T-helper 1 cell treated with Interleukin-12 subunit alpha and Interleukin-12 subunit beta and Interleukin-4 antibody, amounts not matched to agents 30 ng/mL and 1 ng/mL, for 36 hours (primary cell): ENCODE results near the gene ATP6V1E1. TPM values are rescaled to one million over a fixed set of nuclear protein-coding genes. Genes with fewer than 3 reads are reported as not detected.

Source experiments
- intact Hi-C: fragments of 100-400 bp; cut with micrococcal nuclease; formaldehyde crosslinking; loops from one replicate; pipeline ENCODE4 v1.15.1; 2024
- total RNA-seq: library from RNA; stranded (reverse); gene quantifications from 2 replicates; pipeline ENCODE4 v1.2.3, GENCODE V29; 2022

Gene ATP6V1E1
- total RNA-seq, 1 donor from 2014 or later: 117 TPM

DNA sequence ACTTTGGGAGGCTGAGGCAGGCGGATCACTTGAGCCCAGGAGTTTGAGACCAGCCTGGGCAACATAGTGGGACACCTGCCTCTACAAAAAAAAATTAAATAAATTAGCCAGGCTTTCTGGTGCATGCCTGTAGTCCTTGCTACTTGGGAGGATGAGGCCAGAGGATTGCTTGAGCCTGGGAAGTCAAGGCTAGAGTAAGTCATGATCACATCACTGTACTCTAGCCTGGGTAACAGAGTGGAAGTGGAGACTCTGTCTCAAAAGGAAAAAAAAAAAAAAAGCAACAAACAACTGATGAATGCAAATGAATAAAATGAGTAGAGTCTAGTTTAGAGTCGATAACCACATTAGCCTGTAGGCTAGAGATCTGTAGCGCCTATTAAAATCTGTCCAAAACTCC lies 6.1 kb upstream of the ATP6V1E1 start:
- intact Hi-C loops: loop anchor here (5.0 kb wide), 2 partner anchors 417 to 518 kb away; partner anchors contain the start of genes ADA2 and USP18

- intact Hi-C loops: no loop called here
These were observed 5.4 kb upstream of the ATP6V1E1 start for GRCh38 chr22:17633998-17634323.

GRCh38 chr22:17633217-17633997 lies 4.9 kb upstream of the ATP6V1E1 start:
- intact Hi-C loops: no loop called here

DNA sequence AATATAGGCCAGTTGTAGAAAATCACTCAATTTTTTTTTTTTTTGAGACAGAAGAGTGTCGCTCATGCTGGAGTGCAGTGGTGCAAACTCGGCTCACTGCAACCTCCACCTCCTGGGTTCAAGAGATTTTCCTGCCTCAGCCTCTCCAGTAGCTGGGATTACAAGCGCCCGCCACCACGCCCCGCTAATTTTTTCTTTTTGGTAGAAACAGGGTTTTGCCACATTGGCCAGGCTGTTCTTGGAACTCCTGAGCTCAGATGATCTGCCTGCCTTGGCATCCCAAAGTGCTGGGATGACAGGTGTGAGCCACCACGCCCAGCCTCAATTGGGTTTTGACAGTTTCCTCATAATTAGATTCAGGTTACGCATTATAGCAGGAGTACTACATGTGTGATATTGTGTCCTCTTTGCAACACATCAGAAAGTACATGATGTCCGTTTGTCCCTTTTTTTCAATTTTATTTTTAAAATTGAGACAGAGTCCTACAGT lies 2.6 kb upstream of the ATP6V1E1 start:
- intact Hi-C loops: no loop called here

GRCh38 chr22:17629641-17630040 lies 1.1 kb upstream of the ATP6V1E1 start:
- intact Hi-C loops: no loop called here

DNA sequence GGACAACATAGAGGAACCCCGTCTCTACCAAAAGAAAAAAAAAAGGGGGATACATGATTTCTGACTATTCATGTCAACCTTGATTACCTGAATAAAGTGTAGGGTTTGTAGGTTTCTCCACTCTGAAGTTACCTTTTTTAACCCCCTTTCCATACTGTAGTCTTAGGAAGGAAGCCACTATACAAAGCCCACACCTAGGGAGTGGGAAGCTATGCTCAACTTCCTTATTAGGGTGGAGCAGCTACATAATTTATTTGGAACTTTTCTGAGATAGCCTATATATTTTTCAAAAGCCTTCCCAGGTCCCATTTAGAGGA lies 582 bp upstream of the ATP6V1E1 start:
- intact Hi-C loops: no loop called here

- intact Hi-C loops: loop anchor here (1.0 kb wide), 3 partner anchors 10 to 469 kb away; partner anchors contain the start of genes BCL2L13, HDHD5 and PEX26
These were observed 566 bp downstream of the ATP6V1E1 start for GRCh38 chr22:17627961-17628405.

- intact Hi-C loops: no loop called here
These were observed 15.3 kb downstream of the ATP6V1E1 start for GRCh38 chr22:17613280-17613679.

DNA sequence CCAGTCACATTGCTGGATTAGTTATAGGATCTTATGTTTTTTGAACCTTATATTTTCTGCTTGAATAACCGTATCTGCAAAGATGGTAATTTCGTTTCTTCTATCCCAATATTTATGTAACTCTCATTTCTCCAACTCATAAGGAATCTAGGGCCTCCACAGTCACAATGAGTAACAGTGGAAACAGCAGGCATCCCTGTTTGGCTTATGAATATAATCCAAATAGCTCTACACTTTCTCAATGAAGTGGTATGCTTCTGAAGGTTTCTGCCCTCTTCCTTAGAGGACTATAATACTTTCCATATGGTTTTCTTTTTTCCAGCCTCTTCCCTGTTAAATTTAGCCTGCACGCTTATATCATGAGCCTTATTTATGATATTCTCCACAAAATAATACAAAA lies 16.5 kb downstream of the ATP6V1E1 start:
- intact Hi-C loops: no loop called here

DNA sequence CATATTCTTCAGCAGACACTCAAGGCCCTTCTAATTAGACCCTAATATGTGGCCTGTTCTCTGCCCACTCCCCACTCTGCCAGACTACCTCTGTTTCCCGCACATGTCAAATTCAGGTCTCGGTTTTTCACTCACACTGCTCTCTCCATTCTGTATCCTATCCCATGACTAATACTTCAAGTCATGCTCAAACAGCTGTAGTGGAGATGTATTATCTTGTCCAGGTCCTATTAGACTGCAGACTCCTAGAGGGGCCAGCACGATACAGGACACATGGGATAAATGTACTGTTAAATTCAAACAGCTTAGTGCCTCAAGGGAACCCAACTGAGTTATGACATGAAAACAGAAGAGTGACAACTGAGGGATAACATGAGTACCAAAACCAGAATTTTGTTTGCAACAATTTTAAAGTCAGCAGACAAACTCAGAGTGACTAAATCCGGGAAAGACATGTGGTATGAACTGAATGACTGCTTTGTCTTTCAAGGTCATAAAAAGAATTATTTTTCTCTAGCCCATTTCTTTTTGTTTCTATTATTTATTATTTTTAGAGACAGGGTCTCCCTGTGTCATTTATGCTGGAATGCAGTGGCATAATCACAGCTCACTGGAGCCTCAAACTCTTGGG lies 20.5 kb downstream of the ATP6V1E1 start:
- intact Hi-C loops: no loop called here

- intact Hi-C loops: no loop called here
These were observed 22.1 kb downstream of the ATP6V1E1 start for GRCh38 chr22:17606496-17606895.

DNA sequence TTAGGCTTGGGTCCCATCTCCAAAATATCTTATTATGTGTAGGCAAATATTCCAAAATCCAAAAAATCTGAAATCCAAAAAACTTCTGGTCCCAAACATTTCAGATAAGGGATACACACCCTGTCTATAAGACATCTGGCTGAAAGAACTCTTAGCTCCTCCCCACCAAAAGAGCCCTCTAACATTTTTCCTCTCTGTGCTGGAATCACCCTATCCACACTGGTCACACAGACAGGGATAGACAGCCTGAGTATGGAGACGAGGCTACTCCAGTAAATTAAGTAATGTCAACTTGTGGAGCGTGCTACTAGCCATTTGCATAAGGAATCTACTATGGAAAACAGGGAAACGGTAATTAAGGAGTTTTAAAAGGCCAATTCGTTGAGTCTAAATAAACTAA lies 24.9 kb downstream of the ATP6V1E1 start:
- intact Hi-C loops: no loop called here

- intact Hi-C loops: no loop called here
These were observed 27.5 kb downstream of the ATP6V1E1 start for GRCh38 chr22:17601031-17601430.

GRCh38 chr22:17598318-17598717 lies 30.2 kb downstream of the ATP6V1E1 start:
- intact Hi-C loops: no loop called here

- intact Hi-C loops: no loop called here
These were observed 31.3 kb downstream of the ATP6V1E1 start for GRCh38 chr22:17597217-17597616.

GRCh38 chr22:17596226-17596625 lies 32.3 kb downstream of the ATP6V1E1 start:
- intact Hi-C loops: no loop called here

DNA sequence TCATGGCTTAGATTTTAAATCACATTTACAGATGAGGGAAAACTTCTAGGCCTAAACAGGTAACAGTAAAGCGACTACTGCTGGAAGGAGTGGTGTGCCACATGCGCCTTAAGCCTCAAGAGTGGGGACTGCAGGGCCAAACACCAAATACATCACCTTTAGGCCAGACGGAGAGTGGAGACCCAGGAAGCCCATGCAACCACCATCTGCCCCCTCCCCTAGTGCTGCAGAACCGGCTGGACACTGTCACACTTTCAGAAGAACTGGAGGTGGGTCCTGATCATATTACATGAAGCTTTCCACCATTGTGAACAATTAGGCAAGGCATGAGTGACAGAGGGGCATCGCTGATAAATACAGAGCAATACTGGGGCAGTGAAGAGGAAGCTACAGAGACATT lies 36.3 kb downstream of the ATP6V1E1 start:
- intact Hi-C loops: no loop called here

- intact Hi-C loops: no loop called here
These were observed 38.0 kb downstream of the ATP6V1E1 start for GRCh38 chr22:17590586-17590985.

GRCh38 chr22:17589810-17590375 lies 38.7 kb downstream of the ATP6V1E1 start:
- intact Hi-C loops: no loop called here

- intact Hi-C loops: no loop called here
These were observed 39.9 kb downstream of the ATP6V1E1 start for GRCh38 chr22:17588606-17589005.

DNA sequence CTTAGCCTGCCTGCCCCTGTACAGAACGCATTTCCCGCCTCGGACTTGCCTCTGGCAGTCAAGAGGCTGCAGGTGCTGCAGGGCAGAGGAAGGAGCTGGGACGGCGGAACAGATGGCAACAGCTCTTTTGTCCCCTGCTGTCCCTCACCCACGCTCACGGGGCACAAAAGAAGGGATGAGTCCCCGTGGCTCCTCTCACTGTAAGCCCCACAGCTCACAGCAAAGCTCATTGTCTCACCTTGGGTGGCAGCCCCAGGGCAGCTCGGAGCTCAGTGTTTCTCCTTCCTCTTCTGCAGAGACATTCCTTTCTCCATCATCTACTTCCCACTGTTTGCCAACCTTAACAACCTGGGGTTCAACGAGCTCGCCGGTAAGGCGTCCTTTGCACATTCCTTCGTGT lies 40.9 kb downstream of the ATP6V1E1 start:
- intact Hi-C loops: no loop called here

- intact Hi-C loops: no loop called here
These were observed 41.6 kb downstream of the ATP6V1E1 start for GRCh38 chr22:17586831-17587440.
